GDM1 (cell line): ENCODE measurements around the gene ANKRD55.
"Not testable (repeated sequence)": the region's sequence is repeated elsewhere in the genome, so short reads cannot be mapped to it uniquely, and the experiment has no call there.

Source experiments
- DNase-seq: peaks from one replicate; lab custom pipeline; 2025; lab: John Stamatoyannopoulos, UW

The ANKRD55 gene

DNA sequence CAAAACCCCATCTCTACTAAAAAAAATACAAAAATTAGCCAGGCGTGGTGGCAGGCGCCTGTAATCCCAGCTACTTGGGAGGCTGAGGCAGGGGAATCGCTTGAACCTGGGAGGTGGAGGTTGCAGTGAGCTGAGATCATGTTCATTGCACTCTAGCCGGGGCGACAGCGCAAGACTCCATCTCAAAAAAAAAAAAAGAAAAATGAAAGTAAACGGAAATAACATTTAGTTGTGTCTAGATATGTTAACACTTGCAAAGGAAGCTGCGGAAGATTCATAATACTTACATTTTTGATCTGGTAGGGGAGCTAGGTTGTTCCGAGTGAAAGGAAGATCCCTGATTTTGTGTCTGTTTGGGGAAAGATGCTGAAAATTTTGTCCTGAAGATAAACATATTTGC is 130.9 kb downstream of the ANKRD55 start:
- not testable (repeated sequence) for DNase-seq

DNA sequence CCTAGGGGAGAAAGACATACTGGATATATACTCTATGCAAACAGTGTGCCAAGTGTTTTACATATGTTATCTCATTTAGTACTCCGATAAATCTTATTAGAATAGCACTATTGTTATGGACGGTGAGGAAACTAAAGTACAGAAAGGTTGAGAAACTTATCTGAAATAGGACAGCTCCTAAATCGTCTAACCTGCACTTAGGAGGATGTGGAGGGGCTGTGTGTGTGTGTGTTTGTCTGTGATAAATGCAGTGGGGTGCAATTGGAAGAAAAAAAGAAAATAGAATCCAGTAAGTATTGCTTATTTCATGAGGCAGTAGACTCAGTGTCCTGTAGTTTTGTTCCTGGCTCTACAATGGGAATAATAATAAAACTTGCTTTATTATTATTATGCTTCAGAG is 131.9 kb downstream of the ANKRD55 start:
- DNase-seq, result no peak

GRCh38 chr5:56100439-56101176 is 132.5 kb downstream of the ANKRD55 start:
- no peak for DNase-seq

DNA sequence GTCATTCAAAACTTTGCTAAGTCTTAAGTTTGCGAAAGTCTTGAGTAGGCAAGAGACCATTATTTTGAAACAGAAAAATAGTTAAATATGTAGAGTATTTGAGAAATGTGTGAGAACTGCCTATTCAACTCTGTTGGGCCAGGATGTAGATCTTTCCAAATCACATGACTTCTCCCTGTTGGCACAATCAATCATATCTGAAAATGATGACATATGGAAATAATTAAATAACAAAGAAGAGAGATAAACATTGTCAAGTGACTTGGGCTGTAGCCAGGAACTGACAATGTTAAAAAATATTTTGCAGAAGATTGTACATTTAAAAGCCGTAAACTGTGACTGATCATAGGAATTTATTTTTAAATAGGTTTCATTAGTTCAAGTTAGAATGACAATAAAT is 133.8 kb downstream of the ANKRD55 start:
- DNase-seq, result no peak

DNA sequence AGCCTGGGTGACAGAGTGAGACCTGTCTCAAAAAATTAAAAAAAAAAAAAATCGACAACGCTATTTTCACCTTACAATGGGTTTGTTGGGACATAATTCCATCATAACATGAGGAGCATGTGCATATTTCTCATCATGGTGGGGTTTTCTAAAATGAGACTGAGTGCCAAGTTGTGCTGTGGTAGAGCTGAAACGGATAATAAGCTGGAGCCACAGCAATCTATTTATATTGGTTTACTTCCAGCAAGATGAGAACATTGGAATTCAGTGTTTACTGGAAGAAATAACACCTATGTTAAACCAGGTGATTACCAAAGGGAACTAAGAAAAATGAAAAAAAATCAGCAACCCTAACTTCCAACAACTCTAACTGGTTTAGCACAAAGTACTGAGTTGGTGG is 136.1 kb downstream of the ANKRD55 start:
- no peak for DNase-seq

DNA sequence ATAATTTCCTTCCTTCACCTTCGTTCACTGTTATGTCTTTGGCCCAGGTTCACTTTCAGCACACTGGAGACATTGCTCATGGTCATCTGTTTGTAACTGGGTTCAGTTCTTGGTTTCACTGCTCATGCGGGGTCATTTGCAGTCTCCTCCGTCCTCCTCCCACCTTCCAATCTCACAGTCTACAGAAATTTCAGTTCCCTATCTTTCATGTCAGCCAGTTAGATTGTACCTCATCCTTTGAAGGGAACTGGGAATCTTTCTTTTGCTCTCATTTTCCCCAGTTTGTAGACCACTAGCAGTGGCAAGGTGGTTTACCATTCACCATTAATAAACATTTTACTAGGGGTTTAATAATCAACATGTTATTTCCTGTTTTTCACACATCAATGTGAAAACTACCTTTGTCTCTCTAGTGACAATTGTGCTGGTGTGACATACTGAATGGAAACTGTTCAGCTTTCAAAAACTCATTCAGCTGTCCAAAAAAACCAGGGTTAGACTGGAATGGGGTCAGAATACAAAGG is 137.5 kb downstream of the ANKRD55 start:
- no peak for DNase-seq

- DNase-seq, result no peak
These were observed 138.4 kb downstream of the ANKRD55 start for GRCh38 chr5:56094579-56095361.

- no peak for DNase-seq
These were observed 139.2 kb downstream of the ANKRD55 start for GRCh38 chr5:56093970-56094369.

- no peak for DNase-seq
These were observed 141.0 kb downstream of the ANKRD55 start for GRCh38 chr5:56092115-56092514.

DNA sequence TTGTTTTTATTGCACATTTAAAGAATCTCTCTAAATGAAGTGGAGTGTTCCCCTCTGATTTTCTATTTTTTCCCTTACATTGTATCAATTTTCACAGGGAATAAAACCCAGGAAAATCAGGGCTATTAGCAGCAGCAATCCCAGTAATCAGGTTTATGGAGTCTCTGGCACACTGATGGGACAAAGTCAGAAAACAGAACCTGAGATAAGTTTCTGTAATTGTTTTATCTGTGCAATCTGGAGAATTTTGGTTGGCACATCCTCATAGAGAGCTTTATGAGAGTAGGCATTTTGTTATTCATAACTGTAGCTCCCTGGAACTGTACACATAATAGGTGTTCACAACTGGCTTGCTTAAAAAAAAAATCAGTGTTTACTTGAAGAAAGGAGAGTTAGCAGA is 141.5 kb downstream of the ANKRD55 start:
- DNase-seq, result no peak

GRCh38 chr5:56090793-56091460 is 142.2 kb downstream of the ANKRD55 start:
- no peak for DNase-seq

DNA sequence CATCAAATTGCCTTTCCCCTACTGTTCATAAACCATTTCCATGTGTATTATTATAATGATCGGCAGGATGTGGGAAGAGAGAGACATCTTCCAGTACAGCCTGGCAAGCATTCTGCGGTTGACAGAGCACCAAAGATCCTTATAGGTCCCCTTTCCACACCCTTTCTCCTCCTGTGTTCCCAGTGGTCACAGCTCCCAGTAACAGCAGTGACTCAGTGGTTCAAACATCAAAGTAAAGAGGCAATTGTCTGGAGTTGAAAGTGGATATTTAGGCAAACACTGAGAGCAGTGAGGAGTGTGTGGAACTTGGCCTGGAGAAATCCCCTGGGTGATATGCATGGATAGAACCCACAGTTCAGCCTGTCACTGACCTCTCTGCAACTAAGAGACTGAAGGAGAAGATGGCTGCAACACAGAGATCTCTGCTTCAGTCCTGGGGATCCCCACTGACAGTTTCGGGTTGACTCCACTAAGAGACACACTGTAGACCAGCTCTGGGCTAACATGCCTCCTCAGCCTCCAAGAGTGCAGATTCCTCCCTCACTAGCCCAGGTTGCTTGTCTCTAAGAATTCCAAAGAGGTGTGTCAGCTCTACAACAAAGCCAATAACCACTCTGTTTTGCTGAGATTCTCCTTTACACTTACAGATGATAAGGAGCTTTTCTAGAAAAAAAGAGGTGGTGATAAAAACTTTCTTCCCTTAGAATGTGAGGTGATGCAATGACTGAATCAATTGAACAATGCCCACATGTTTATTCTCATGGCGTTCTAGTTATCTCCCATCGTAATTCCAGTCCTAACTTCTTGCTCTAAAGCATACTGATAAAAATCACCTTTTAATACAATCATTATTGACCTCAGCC is 143.9 kb downstream of the ANKRD55 start:
- no peak for DNase-seq

GRCh38 chr5:56088431-56088949 is 144.6 kb downstream of the ANKRD55 start:
- no peak for DNase-seq

DNA sequence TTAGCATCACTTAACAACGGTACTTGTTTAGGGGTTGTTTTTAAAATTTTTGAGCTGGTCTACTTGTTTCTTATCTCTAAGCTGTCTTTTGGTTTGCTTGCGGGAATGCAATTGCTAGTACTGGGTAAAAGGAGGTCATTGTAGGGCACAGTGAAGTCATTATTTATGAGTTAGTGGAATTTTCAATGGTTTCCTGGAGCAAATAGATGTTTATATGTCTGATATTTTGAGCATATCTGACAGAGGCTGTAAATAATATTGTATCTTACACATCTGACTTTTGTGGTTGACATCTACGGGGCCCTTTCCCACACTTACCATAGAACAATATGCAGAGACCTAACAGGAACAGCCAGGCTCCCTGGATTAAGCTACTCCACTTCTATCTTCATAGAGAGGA is 147.9 kb downstream of the ANKRD55 start:
- no peak for DNase-seq

DNA sequence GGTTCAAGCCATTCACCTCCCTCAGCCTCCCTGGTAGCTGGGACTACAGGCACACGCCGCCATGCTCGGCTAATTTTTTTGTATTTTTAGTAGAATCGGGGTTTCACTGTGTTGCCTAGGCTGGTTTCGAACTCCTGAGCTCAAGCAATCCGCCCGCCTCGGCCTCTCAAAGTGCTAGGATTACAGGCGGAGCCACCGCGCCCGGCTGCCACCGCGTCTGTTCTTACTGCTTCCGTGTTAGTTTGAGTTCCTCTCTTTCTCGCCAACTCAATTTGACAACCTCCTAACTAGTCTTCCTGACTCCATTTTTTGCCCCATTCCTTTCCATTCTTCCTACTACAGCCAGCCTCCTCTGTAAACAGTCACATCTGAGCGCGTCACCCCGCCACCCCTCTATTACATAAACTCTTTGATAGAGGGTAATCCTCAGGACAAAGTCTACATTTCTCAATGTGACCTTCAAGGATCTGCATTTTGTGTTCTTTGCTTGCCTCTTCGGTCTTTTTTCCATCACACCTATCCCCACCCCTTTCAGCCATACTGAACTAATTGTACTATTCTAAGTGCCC is 149.8 kb downstream of the ANKRD55 start:
- DNase-seq, result no peak

- DNase-seq, result not testable (repeated sequence)
These were observed 152.0 kb downstream of the ANKRD55 start for GRCh38 chr5:56081053-56081642.

GRCh38 chr5:56080375-56081052 is 152.6 kb downstream of the ANKRD55 start:
- no peak for DNase-seq

- not testable (repeated sequence) for DNase-seq
These were observed 154.0 kb downstream of the ANKRD55 start for GRCh38 chr5:56079157-56079500.

DNA sequence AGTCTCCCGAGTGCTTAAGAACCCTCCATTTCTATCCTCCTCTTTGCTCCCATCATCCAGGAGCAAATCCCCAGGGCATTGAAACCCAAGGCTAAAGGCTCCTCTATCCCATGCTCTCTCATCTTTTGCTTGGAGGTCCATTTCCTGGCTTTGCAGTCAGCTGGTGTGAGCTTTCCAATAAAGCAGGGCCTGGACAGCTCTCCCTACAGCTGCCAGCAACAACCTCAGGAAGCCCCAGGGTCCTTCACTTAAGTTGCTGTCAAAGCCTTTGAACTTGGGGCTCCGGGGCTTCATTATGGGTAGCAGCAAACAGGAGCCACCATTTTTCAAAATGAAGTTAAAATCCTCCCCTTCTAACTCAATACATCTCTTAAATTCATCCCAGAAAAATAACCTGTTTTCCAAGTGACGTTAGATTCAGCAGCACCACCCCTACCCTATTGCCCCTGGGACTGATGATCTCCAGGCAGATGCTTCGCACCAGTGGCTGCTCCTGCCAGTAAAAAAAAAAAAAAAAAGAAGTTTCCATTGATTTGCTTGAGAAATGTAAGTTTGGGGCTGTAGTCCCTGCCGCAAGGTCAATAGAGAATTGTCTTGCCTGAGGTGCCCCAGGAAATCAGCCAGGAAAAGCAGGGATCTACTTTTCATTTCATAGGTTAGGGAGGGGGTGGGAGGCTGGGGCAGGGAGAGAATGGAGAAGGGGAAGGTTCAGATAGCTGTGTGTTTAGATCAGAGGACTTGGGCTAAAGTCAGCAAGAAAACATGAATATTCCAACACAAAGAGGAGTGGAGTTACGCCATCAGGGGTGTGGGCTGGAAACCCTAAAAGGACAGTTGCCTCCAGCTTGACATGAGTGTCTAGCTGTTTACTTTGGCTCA is 154.6 kb downstream of the ANKRD55 start:
- DNase-seq, result no peak
